Cardiac muscle cell (in vitro differentiated cells and primary cell): Measurements from ENCODE around the gene TSPAN9. TPM values are rescaled to one million over a fixed set of nuclear protein-coding genes. Genes with fewer than 3 reads are reported as not detected.

ENCODE experiments used
- DNase-seq, 2 donors: peaks; one replicate each; pipeline versions ENCODE4 v3.0.0 to v3.0.0-alpha.2; 2010 to 2017; ENCODE audit warnings: low read depth in 1 of 2, low spot score in 1 of 2
- H3K27ac ChIP-seq: fragments of 200-600 bp; sonication (generic); 2 replicates; pipeline ENCODE4 v1.5.1; 2016
- H3K27me3 ChIP-seq: fragments of 200-600 bp; sonication (generic); 2 replicates; pipeline ENCODE4 v1.6.0; 2016; ENCODE audit warnings: control low read depth
- H3K36me3 ChIP-seq: fragments of 200-600 bp; sonication (generic); 2 replicates; pipeline ENCODE4 v1.5.1; 2016; ENCODE audit warnings: control low read depth
- H3K4me1 ChIP-seq: fragments of 200-600 bp; sonication (generic); 2 replicates; pipeline ENCODE4 v1.8.1; 2017; ENCODE audit warnings: low read depth, mild to moderate bottlenecking, mixed run types
- H3K4me3 ChIP-seq: fragments of 200-600 bp; sonication (generic); 2 replicates; pipeline ENCODE4 v1.5.1; 2016; ENCODE audit warnings: mild to moderate bottlenecking
- H3K9me3 ChIP-seq: fragments of 200-600 bp; sonication (generic); 2 replicates; pipeline ENCODE4 v1.5.1; 2017; ENCODE audit warnings: low read depth, mild to moderate bottlenecking, control low read depth
- CTCF ChIP-seq: IDR thresholded peaks from 2 replicates; pipeline ENCODE4 v1.5.1; 2012; ENCODE audit warnings: low read depth, mild to moderate bottlenecking, low read length
- polyA plus RNA-seq: library from polyadenylated mRNA; unstranded; fragments of >200 nt; fragmentation: Nextera tagmentation; extraction: Ambion mirVana; gene quantifications from 2 replicates; pipeline ENCODE4 v1.2.1, GENCODE V29; 2016
- total RNA-seq: library from RNA; depleted of rRNA; stranded (reverse); fragments of >200 nt; gene quantifications from 2 replicates; pipeline ENCODE4 v1.2.3, GENCODE V29; 2016

TSPAN9 gene
- total and polyA plus RNA-seq, 2 experiments from 2014 or later: 13.3 to 199 TPM

- H3K27ac ChIP-seq: no peak overlapping the region
- no peaks in the 10 kb centered on the region for H3K27me3 ChIP-seq
- H3K4me3 ChIP-seq: no peak overlapping the region
- H3K36me3 ChIP-seq: no peaks in the 10 kb centered on the region
- peak; percentile 8 for TF ChIP-seq CTCF
- peaks cover 41% of the 10 kb centered on the region for H3K4me1 ChIP-seq
- DNase-seq: peak in 1 of 2 donors; percentile 46
- H3K9me3 ChIP-seq: no peaks in the 10 kb centered on the region
These were observed 184.7 kb downstream of the TSPAN9 start for GRCh38 chr12:3261782-3262359.

- Histone ChIP-seq H3K9me3 (no peaks in the 10 kb centered on the region), H3K27me3 (no peaks in the 10 kb centered on the region), H3K36me3 (no peaks in the 10 kb centered on the region), H3K4me1 (peaks cover 41% of the 10 kb centered on the region), H3K4me3 (no peak overlapping the region), H3K27ac (no peak overlapping the region)
- DNase-seq: no peak
- TF ChIP-seq CTCF: no peak
These were observed 185.3 kb downstream of the TSPAN9 start for GRCh38 chr12:3262470-3262869.

- TF ChIP-seq CTCF: no peak
- H3K27ac ChIP-seq: peak overlapping the region; percentile 52
These were observed 186.1 kb downstream of the TSPAN9 start for GRCh38 chr12:3263282-3263681.

GRCh38 chr12:3263939-3264922 lies 187.1 kb downstream of the TSPAN9 start:
- Histone ChIP-seq H3K27me3 (no peaks in the 10 kb centered on the region), H3K9me3 (no peaks in the 10 kb centered on the region), H3K4me1 (peaks cover 38% of the 10 kb centered on the region), H3K36me3 (no peaks in the 10 kb centered on the region), H3K4me3 (no peak overlapping the region), H3K27ac (peak overlapping the region; percentile 52)
- DNase-seq: no peak
- no peak for TF ChIP-seq CTCF

More at GRCh38 chr12:3263282-3263681, 186.1 kb downstream of the TSPAN9 start:
- H3K9me3 ChIP-seq: no peaks in the 10 kb centered on the region
- DNase-seq: no peak
- no peaks in the 10 kb centered on the region for H3K27me3 ChIP-seq
- no peaks in the 10 kb centered on the region for H3K36me3 ChIP-seq
- no peak overlapping the region for H3K4me3 ChIP-seq
- peaks cover 38% of the 10 kb centered on the region for H3K4me1 ChIP-seq

- Histone ChIP-seq H3K36me3 (no peaks in the 10 kb centered on the region), H3K9me3 (no peaks in the 10 kb centered on the region), H3K4me1 (peaks cover 34% of the 10 kb centered on the region), H3K4me3 (no peak overlapping the region), H3K27me3 (no peaks in the 10 kb centered on the region), H3K27ac (no peak overlapping the region)
- no peak for DNase-seq
- no peak for TF ChIP-seq CTCF
These were observed 188.2 kb downstream of the TSPAN9 start for GRCh38 chr12:3265406-3265805.
